ENCODE data around the gene MARCKS.
A peak's percentile ranks its signal among the peaks of the same experiment; 100 is the strongest.

The MARCKS gene

GRCh38 chr6:113854531-113855499 is 2.3 kb upstream of the MARCKS start:
- peak; percentile 98 for DNase-seq

DNA sequence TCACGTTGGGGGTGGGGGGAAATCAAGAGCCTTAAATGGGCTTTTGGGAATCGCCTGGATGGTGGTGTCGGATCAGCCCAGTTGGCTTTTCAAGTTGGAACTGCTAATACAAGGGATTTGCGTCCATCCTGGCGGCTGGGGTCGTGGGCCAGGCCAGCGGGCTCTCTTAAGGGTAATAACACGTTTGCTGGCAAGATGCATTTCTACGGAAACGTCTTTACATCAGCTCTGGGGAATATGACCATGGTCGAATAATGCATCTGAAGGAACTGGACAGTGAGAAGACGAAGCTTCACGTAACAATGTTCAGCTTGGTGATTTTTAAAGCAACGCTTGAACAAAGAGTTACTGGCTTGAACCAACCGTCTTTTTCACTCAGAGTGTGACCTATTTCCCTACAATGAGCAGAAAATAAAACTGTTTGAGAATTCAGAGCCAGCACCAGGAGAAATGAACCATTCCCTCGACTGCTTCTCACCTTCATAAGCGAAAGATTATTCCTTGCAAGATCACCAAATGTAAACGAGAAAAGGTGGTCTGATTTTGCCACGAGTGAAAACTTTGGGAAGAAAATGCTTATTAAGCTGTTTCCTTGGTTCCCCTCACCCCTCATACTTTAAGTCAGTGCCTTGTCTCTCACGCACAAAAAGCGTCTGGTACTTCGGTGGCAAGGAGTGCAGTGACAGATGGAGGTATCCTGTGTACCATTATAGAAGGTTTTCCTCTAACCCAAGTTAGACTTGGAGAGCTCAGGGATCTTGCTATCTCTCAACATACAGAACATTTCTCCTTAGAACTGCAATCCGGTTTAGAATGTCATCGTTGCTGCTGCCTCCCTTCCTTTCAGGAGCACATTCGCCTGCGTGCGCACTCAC is 1.4 kb upstream of the MARCKS start:
- peak; percentile 71 for DNase-seq

- no peak for DNase-seq
Measured at GRCh38 chr6:113856375-113856624, 845 bp upstream of the MARCKS start.

DNA sequence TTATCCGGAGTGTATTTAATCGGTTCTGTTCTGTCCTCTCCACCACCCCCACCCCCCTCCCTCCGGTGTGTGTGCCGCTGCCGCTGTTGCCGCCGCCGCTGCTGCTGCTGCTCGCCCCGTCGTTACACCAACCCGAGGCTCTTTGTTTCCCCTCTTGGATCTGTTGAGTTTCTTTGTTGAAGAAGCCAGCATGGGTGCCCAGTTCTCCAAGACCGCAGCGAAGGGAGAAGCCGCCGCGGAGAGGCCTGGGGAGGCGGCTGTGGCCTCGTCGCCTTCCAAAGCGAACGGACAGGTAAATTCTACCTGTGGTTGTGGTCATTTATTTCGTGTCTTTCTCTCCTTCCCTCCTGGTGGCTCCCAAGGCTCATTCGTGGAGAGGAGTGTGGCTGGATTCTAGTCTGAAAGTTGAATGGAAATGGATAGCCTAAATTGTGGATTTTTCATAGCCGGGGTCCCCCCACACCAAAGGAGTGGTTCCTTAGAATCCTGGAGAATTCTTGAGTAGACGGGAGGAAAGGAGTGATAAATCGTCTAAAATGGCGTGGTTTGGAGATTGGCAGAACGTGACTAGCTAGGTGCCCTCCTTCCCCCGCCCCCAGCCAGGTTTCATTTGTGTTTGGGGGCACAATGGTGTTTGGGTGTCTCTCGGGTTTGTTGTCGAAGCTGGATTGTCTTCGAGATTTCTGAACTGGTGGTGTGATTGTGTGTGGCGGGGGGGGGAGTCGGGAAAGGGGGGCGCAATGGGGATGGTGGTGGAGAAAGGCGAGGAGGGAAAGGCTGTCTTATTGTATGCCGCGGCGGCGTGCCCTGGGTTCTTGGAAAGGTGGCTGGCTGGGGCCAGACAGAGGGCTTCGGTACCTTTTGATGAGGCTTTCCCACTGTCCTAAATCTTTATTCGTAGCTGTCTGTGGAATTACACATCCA is 673 bp downstream of the MARCKS start:
- DNase-seq: no peak

GRCh38 chr6:113858480-113859348 is 1.6 kb downstream of the MARCKS start:
- DNase-seq: peak; percentile 94

- peak; percentile 15 for DNase-seq
Measured at GRCh38 chr6:113859349-113860180, 2.4 kb downstream of the MARCKS start.

GRCh38 chr6:113860181-113860955 is 3.2 kb downstream of the MARCKS start:
- DNase-seq: no peak

- DNase-seq: no peak
Measured at GRCh38 chr6:113862112-113862511, 5.0 kb downstream of the MARCKS start.

GRCh38 chr6:113870917-113871316 is 13.8 kb downstream of the MARCKS start:
- DNase-seq: no peak

- no peak for DNase-seq
Measured at GRCh38 chr6:113871975-113872374, 14.8 kb downstream of the MARCKS start.

DNA sequence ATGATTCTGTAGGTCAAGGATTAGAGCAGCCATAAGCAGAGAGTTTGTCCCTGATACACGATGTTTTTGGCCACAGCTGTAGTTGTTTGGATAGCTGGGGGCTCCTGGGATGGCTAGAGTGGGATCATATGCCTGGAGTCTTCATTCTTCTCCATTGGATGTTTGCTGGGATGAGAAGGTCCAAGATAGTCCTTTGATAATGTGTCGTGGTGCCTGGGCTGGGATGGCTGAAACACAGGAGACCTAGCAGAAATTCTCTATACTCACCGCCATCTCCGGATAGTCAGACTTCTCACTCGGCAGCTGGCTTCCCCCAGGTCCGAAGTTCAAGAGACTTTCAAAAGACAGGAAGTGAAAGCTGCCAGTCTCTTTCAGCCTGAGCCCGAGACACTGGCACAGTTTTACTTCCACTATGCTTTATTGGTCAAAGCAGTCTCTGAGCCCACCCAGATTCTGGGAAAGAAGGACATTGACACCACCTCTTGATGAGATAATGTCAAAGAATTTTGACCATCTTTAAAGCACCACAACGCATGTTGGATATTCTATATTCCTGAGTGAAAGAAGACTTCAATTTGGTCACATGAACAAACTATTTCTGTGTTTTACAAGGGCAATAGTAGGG is 16.0 kb downstream of the MARCKS start:
- DNase-seq: no peak

GRCh38 chr6:113875470-113875869 is 18.3 kb downstream of the MARCKS start:
- no peak for DNase-seq

- no peak for DNase-seq
Measured at GRCh38 chr6:113876695-113877094, 19.6 kb downstream of the MARCKS start.

GRCh38 chr6:113879186-113880096 is 22.3 kb downstream of the MARCKS start:
- peak; percentile 58 for DNase-seq

GRCh38 chr6:113881478-113881980 is 24.4 kb downstream of the MARCKS start:
- DNase-seq: no peak

DNA sequence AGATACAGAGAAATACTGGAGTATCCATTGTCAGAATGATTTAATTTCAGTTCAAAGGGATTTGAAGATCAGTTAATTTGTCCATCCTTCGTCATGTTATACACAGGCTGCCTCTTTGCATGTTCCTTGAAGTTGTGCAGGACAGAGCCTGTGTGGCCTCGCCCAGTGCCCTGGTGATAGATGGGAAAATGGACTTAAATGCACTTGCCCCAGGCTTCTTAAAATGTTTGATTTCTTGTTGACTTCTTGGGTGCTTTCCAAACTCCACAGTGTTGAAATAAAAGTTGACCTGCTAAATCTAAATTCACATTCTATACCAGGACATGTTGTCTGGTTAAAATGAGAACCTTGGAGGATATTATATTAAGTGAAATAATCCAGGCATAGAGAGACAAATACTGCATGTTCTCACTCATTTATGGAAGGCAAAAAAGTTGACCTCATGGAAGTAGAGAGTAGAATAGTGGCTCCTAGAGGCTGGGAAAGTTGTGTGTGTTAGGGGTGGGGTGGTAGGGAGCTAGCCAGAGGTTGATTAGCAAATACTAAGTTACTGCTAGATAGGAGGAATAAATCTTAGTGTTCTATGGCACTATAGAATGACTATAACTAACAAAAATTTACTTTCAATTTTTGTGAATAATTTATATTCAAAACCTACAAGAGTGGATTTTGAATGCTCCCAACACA is 25.3 kb downstream of the MARCKS start:
- DNase-seq: no peak

GRCh38 chr6:113884011-113884410 is 26.9 kb downstream of the MARCKS start:
- no peak for DNase-seq

DNA sequence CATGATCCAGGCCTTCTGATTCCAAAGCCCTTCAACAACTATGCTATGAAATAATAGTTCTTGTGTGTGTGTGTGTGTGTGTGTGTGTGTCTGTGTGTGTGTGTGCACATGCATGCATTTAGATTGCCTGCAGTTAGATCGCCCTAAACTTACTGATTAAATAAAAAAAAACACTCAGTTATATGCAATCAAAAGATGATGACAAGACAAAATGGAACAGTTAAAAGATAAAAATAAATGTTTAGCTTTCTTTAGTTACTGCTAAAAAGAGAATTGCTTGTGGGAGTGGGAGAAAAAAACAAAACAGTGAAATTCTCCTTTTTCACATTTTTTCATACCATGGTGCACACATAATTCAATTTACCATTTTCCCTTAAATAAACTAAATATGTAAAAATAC is 29.4 kb downstream of the MARCKS start:
- no peak for DNase-seq
